ENCODE data around the gene HTT. TPM values are rescaled to one million over a fixed set of nuclear protein-coding genes. Genes with fewer than 3 reads are reported as not detected.

HTT gene
- total RNA-seq, 6 experiments from 2014 or later, result 25.5 to 37.8 (median 30.3) TPM

- WGBS (ENCODE audit: insufficient coverage, low coverage, low lambda C conversion rate, missing lambda C conversion rate), result 90% methylated on average over 5 of the region's 8 CpGs
- Histone ChIP-seq H3K4me3 (no peak overlapping the region), H3K27ac (no peak overlapping the region), H3K9me3 (no peaks in the 10 kb centered on the region), H3K4me1 (no peaks in the 10 kb centered on the region), H3K27me3 (no peaks in the 10 kb centered on the region), H3K36me3 (peaks cover 6 to 86% (median 30%) of the 10 kb centered on the region in 4 donors)
- intact Hi-C loops (cut with DNase I), result no loop called here
- TF ChIP-seq POLR2A (IDR thresholded peaks at IDR 0.05) (no peak), CTCF (IDR thresholded peaks at IDR 0.05) (no peak)
- DNase-seq, result no peak
- ATAC-seq, result no peak
Observed at GRCh38 chr4:3221184-3221494, 146.7 kb downstream of the HTT start.

GRCh38 chr4:3221996-3222395 lies 147.5 kb downstream of the HTT start:
- Histone ChIP-seq H3K9me3 (no peaks in the 10 kb centered on the region), H3K4me3 (no peak overlapping the region), H3K4me1 (no peaks in the 10 kb centered on the region), H3K36me3 (peaks cover 6 to 82% (median 30%) of the 10 kb centered on the region in 4 donors), H3K27me3 (no peaks in the 10 kb centered on the region), H3K27ac (no peak overlapping the region)
- no peak for TF ChIP-seq CTCF (IDR thresholded peaks at IDR 0.05)
- no peak for TF ChIP-seq POLR2A (IDR thresholded peaks at IDR 0.05)
- WGBS (ENCODE audit: insufficient coverage, low coverage, low lambda C conversion rate, missing lambda C conversion rate), result 77% methylated on average over 4 of the region's 12 CpGs
- ATAC-seq, result no peak
- intact Hi-C loops (cut with DNase I), result no loop called here
- peak in 2 of 3 donors; percentile 11 to 43 for DNase-seq

- no peak overlapping the region for H3K27ac ChIP-seq
- H3K4me1 ChIP-seq, result no peaks in the 10 kb centered on the region
- ATAC-seq (no peak), DNase-seq (peak in 2 of 3 donors; percentile 8 to 37)
- H3K9me3 ChIP-seq, result no peaks in the 10 kb centered on the region
- peaks cover 2 to 72% (median 21%) of the 10 kb centered on the region in 4 donors for H3K36me3 ChIP-seq
- H3K27me3 ChIP-seq, result no peaks in the 10 kb centered on the region
- intact Hi-C loops (cut with DNase I), result no loop called here
- WGBS (ENCODE audit: insufficient coverage, low coverage, low lambda C conversion rate, missing lambda C conversion rate), result 97% methylated on average over 5 of the region's 11 CpGs
- TF ChIP-seq POLR2A (IDR thresholded peaks at IDR 0.05) (no peak), CTCF (IDR thresholded peaks at IDR 0.05) (no peak)
- no peak overlapping the region for H3K4me3 ChIP-seq
Observed at GRCh38 chr4:3223346-3223745, 148.9 kb downstream of the HTT start.

- no peaks in the 10 kb centered on the region for H3K9me3 ChIP-seq
- H3K4me1 ChIP-seq, result no peaks in the 10 kb centered on the region
- peak in 2 of 3 donors; percentile 14 to 25 for DNase-seq
- intact Hi-C loops (cut with DNase I), result no loop called here
- H3K4me3 ChIP-seq, result no peak overlapping the region
- H3K36me3 ChIP-seq, result peaks cover 6 to 70% (median 18%) of the 10 kb centered on the region in 4 donors
- no peaks in the 10 kb centered on the region for H3K27me3 ChIP-seq
- H3K27ac ChIP-seq, result no peak overlapping the region
- WGBS (ENCODE audit: insufficient coverage, low coverage, low lambda C conversion rate, missing lambda C conversion rate), result 71% methylated on average over 13 of the region's 13 CpGs
- TF ChIP-seq POLR2A (IDR thresholded peaks at IDR 0.05), result no peak
- no peak for TF ChIP-seq CTCF (IDR thresholded peaks at IDR 0.05)
- peak in 2 of 4 donors; percentile 14 to 27 for ATAC-seq
Observed at GRCh38 chr4:3223956-3224748, 149.7 kb downstream of the HTT start.
